Suprapubic skin (tissue), 4 donors: ENCODE measurements around the gene CAPRIN2. TPM values are rescaled to one million over a fixed set of nuclear protein-coding genes. Genes with fewer than 3 reads are reported as not detected.

Source experiments
- DNase-seq, 2 donors: peaks; one replicate each; pipeline ENCODE4 v3.0.0-alpha.2; 2019; ENCODE audit warnings: low spot score in 2 of 2
- H3K27ac ChIP-seq: fragments of 200-600 bp; sonication (generic); one replicate; pipeline ENCODE4 v1.5.1; 2019
- H3K27me3 ChIP-seq: fragments of 200-600 bp; sonication (generic); one replicate; pipeline ENCODE4 v1.5.1; 2019
- H3K36me3 ChIP-seq: fragments of 200-600 bp; sonication (generic); one replicate; pipeline ENCODE4 v1.5.1; 2019
- H3K4me1 ChIP-seq: fragments of 200-600 bp; sonication (generic); one replicate; pipeline ENCODE4 v1.5.1; 2019
- H3K4me3 ChIP-seq: fragments of 200-600 bp; sonication (generic); one replicate; pipeline ENCODE4 v1.5.1; 2019; ENCODE audit warnings: mild to moderate bottlenecking
- H3K9me3 ChIP-seq: fragments of 200-600 bp; sonication (generic); one replicate; pipeline ENCODE4 v1.5.1; 2019
- CTCF ChIP-seq, 2 donors: fragments of 200-600 bp in 1 of 2; fragments of 450-650 bp in 1 of 2; sonication (generic) in 1 of 2; IDR thresholded peaks; one replicate each; pipeline ENCODE4 v1.5.1; 2016 to 2019; ENCODE audit warnings: antibody characterized with exemption in 2 of 2, mild to moderate bottlenecking in 1 of 2, moderate library complexity in 1 of 2
- EP300 ChIP-seq: sonication (generic); formaldehyde crosslinking; IDR thresholded peaks from one replicate; pipeline ENCODE4 v1.6.1; 2017; ENCODE audit warnings: antibody characterized with exemption
- POLR2A ChIP-seq, 2 donors: fragments of 450-650 bp; IDR thresholded peaks; one replicate each; pipeline ENCODE4 v1.6.1; 2017; ENCODE audit warnings: antibody characterized with exemption in 2 of 2, mild to moderate bottlenecking in 2 of 2, moderate library complexity in 2 of 2
- POLR2AphosphoS5 ChIP-seq, 3 donors: sonication (generic); formaldehyde crosslinking; IDR thresholded peaks; one replicate each; pipeline ENCODE4 v1.6.1; 2017; ENCODE audit warnings: antibody characterized with exemption in 3 of 3
- WGBS: methylation state at CpG from one replicate; pipeline ENCODE4 v1.1.5; 2018; 5-methylcytosine and 5-hydroxymethylcytosine counted together
- total RNA-seq, 4 donors: library from RNA; depleted of rRNA; stranded (reverse); fragments of >200 nt; gene quantifications; one replicate each; pipeline ENCODE4 v1.1.0, GENCODE V29; 2016

Gene CAPRIN2
- total RNA-seq, 4 donors from 2014 or later: 16.8 to 56.8 (median 17.8) TPM

DNA sequence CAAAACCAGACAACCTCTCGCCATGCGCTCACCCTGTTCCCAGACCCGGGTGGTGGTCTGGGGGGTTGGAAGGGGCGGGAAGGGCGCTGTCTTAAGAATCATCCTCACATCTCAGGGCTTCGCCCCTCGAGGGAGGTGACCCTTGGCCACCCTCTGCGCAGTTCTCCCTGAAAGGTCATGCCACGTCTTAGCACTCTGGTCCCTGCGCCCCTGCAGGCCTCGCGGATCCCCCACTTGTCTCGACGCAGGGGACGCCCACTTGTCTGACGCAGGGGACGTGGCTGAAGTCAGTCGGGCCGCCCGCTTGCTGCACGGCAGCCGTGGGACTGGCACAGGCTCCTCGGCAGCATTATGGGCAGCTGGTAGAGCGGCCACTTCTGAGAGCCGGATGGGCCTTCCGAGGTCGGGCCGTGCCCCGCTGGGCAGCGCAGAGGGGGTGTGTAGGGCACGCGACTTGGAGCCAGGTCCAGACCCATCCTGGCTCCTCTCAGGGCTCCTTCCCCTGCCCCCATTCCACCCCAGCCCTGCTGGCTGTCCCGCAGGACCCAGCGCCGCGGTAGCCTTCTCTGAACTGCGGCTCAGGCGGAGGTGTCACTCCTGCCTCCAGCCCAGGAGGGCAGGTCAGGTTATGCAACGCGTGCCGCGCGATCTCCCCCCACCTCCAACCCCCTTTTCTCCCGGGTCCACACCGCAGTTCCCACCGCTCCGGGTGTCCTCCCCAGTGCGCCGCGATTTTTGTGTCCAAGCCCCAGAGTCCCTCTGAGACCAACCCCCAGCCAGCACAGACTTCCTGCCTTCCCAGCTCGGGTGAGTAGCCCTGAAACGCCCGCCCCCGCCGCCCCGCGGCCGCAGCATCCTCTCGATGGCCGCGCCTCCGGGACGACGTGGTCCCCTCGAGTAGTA is 40.9 kb upstream of the CAPRIN2 start:
- H3K27me3 ChIP-seq: peaks cover 20% of the 10 kb centered on the region
- TF ChIP-seq POLR2A (IDR thresholded peaks at IDR 0.05): no peak
- peak in 1 of 2 donors; percentile 17 for TF ChIP-seq CTCF (IDR thresholded peaks at IDR 0.05)
- 18% methylated on average over 22 of the region's 65 CpGs for WGBS

GRCh38 chr12:30794591-30795409 is 40.0 kb upstream of the CAPRIN2 start:
- TF ChIP-seq CTCF (IDR thresholded peaks at IDR 0.05) (no peak), EP300 (no peak), POLR2AphosphoS5 (IDR thresholded peaks at IDR 0.05) (no peak), POLR2A (IDR thresholded peaks at IDR 0.05) (no peak)
- peak overlapping the region; percentile 63 for H3K4me3 ChIP-seq
- no peaks in the 10 kb centered on the region for H3K9me3 ChIP-seq
- peaks cover 20% of the 10 kb centered on the region for H3K27me3 ChIP-seq
- peak overlapping the region; percentile 3 for H3K27ac ChIP-seq
- 83% methylated on average over 13 of the region's 13 CpGs for WGBS
- H3K36me3 ChIP-seq: no peaks in the 10 kb centered on the region
- DNase-seq: no peak
- peaks cover 21% of the 10 kb centered on the region for H3K4me1 ChIP-seq

More for the DNA sequence above, 40.9 kb upstream of the CAPRIN2 start:
- H3K27ac ChIP-seq: peak overlapping the region; percentile 3
- no peaks in the 10 kb centered on the region for H3K36me3 ChIP-seq
- peak; percentile 70 to 81 for DNase-seq
- no peaks in the 10 kb centered on the region for H3K9me3 ChIP-seq
- H3K4me3 ChIP-seq: peak overlapping the region; percentile 63
- peaks cover 21% of the 10 kb centered on the region for H3K4me1 ChIP-seq

GRCh38 chr12:30794020-30794419 is 39.3 kb upstream of the CAPRIN2 start:
- peaks cover 20% of the 10 kb centered on the region for H3K27me3 ChIP-seq
- H3K36me3 ChIP-seq: no peaks in the 10 kb centered on the region
- no peak overlapping the region for H3K27ac ChIP-seq
- no peaks in the 10 kb centered on the region for H3K9me3 ChIP-seq
- DNase-seq: no peak
- TF ChIP-seq CTCF (IDR thresholded peaks at IDR 0.05) (no peak), EP300 (no peak), POLR2AphosphoS5 (IDR thresholded peaks at IDR 0.05) (no peak), POLR2A (IDR thresholded peaks at IDR 0.05) (no peak)
- 89% methylated on average over 3 of the region's 3 CpGs for WGBS
- no peak overlapping the region for H3K4me3 ChIP-seq
- H3K4me1 ChIP-seq: peaks cover 21% of the 10 kb centered on the region

- WGBS: 42% methylated on average over 4 of the region's 4 CpGs
- peaks cover 20% of the 10 kb centered on the region for H3K27me3 ChIP-seq
- H3K4me1 ChIP-seq: peaks cover 21% of the 10 kb centered on the region
- H3K36me3 ChIP-seq: no peaks in the 10 kb centered on the region
- H3K4me3 ChIP-seq: no peak overlapping the region
- no peaks in the 10 kb centered on the region for H3K9me3 ChIP-seq
- H3K27ac ChIP-seq: no peak overlapping the region
- TF ChIP-seq CTCF (IDR thresholded peaks at IDR 0.05) (no peak), EP300 (no peak), POLR2A (IDR thresholded peaks at IDR 0.05) (no peak), POLR2AphosphoS5 (IDR thresholded peaks at IDR 0.05) (no peak)
- DNase-seq: no peak
Measured at GRCh38 chr12:30792648-30793499, 38.1 kb upstream of the CAPRIN2 start.
